Measurements from ENCODE around the gene PHF21B.

GRCh38 chr22:45031629-45032403 lies 22.0 kb upstream of the PHF21B start:
- no peak for TF ChIP-seq POLR2AphosphoS5 (IDR thresholded peaks at IDR 0.05; ENCODE audit: low read depth, low read length)
- TF ChIP-seq CTCF (IDR thresholded peaks at IDR 0.05) = no peak
- TF ChIP-seq SIN3A (IDR thresholded peaks at IDR 0.05; ENCODE audit: borderline replicate concordance, insufficient read depth, low read depth, low read length) = no peak
